ENCODE results near the gene DUSP9.

- TF ChIP-seq CTCF (IDR thresholded peaks at IDR 0.05; ENCODE audit: extremely low read depth in 1 of 2, insufficient read depth in 1 of 2, low read depth in 1 of 2, low read length in 2 of 2), result no peak
- TF ChIP-seq EZH2 (IDR thresholded peaks at IDR 0.05; ENCODE audit: borderline replicate concordance, low read depth, low read length, severe bottlenecking), result no peak
- no peak for TF ChIP-seq POLR2A (IDR thresholded peaks at IDR 0.05; ENCODE audit: low read depth, low read length)
- no peak for TF ChIP-seq FOS (IDR thresholded peaks at IDR 0.05; ENCODE audit: borderline replicate concordance, insufficient read depth, low read length)
- TF ChIP-seq JUN (IDR thresholded peaks at IDR 0.05; ENCODE audit: borderline replicate concordance, insufficient read depth, insufficient read length, low read depth), result no peak
- no peak for TF ChIP-seq POLR2AphosphoS5 (IDR thresholded peaks at IDR 0.05; ENCODE audit: insufficient read depth, low read depth, low read length)
- TF ChIP-seq MYC (IDR thresholded peaks at IDR 0.05; ENCODE audit: low read depth, low read length), result no peak
- no peak for TF ChIP-seq MAX (IDR thresholded peaks at IDR 0.05; ENCODE audit: insufficient read depth, insufficient read length)
Observed at GRCh38 chrX:153653556-153653955, 6.6 kb downstream of the DUSP9 start.
